ENCODE results near the gene SMARCAD1. TPM values are rescaled to one million over a fixed set of nuclear protein-coding genes. Genes with fewer than 3 reads are reported as not detected.

The SMARCAD1 gene
- total RNA-seq, 2 donors from 2014 or later = 67.1 to 85.5 TPM

GRCh38 chr4:94302191-94302590 is 94.5 kb downstream of the SMARCAD1 start:
- Mint-ChIP-seq H3K27ac (no peak overlapping the region), H3K36me3 (ENCODE audit: low read depth) (peaks cover 3% of the 10 kb centered on the region), H3K9me3 (no peaks in the 10 kb centered on the region), H3K4me3 (no peak overlapping the region), H3K4me1 (peaks cover 42% of the 10 kb centered on the region), H3K27me3 (ENCODE audit: insufficient read depth) (no peaks in the 10 kb centered on the region)
- DNase-seq = no peak
- H3K27ac ChIP-seq (ENCODE audit: low read depth, low read length) = no peak overlapping the region
- 100% methylated on average over 2 of the region's 2 CpGs; no CpG with 5 or more reads in 1 of the 2 experiments for WGBS, 2 experiments (ENCODE audit: insufficient coverage in 1 of 2, insufficient read length in 1 of 2)
- H3K4me3 ChIP-seq (ENCODE audit: low read length) = no peak overlapping the region
- peaks cover 15% of the 10 kb centered on the region for H3K4me1 ChIP-seq (ENCODE audit: control insufficient read depth, insufficient read depth, low read length)
- H3K27me3 ChIP-seq (ENCODE audit: control insufficient read depth, insufficient read depth, low read length, poor library complexity, severe bottlenecking) = no peaks in the 10 kb centered on the region
- no peaks in the 10 kb centered on the region for H3K36me3 ChIP-seq (ENCODE audit: control insufficient read depth, insufficient read depth, low read length)
- H3K9ac ChIP-seq (ENCODE audit: extremely low read depth, low read length, poor library complexity, severe bottlenecking) = no peak overlapping the region
- no peaks in the 10 kb centered on the region for H3K9me3 ChIP-seq (ENCODE audit: control insufficient read depth, low read length)
- TF ChIP-seq, protein P1, sequence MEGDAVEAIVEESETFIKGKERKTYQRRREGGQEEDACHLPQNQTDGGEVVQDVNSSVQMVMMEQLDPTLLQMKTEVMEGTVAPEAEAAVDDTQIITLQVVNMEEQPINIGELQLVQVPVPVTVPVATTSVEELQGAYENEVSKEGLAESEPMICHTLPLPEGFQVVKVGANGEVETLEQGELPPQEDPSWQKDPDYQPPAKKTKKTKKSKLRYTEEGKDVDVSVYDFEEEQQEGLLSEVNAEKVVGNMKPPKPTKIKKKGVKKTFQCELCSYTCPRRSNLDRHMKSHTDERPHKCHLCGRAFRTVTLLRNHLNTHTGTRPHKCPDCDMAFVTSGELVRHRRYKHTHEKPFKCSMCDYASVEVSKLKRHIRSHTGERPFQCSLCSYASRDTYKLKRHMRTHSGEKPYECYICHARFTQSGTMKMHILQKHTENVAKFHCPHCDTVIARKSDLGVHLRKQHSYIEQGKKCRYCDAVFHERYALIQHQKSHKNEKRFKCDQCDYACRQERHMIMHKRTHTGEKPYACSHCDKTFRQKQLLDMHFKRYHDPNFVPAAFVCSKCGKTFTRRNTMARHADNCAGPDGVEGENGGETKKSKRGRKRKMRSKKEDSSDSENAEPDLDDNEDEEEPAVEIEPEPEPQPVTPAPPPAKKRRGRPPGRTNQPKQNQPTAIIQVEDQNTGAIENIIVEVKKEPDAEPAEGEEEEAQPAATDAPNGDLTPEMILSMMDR (conservative IDR thresholded peaks at IDR 0.05) = no peak

DNA sequence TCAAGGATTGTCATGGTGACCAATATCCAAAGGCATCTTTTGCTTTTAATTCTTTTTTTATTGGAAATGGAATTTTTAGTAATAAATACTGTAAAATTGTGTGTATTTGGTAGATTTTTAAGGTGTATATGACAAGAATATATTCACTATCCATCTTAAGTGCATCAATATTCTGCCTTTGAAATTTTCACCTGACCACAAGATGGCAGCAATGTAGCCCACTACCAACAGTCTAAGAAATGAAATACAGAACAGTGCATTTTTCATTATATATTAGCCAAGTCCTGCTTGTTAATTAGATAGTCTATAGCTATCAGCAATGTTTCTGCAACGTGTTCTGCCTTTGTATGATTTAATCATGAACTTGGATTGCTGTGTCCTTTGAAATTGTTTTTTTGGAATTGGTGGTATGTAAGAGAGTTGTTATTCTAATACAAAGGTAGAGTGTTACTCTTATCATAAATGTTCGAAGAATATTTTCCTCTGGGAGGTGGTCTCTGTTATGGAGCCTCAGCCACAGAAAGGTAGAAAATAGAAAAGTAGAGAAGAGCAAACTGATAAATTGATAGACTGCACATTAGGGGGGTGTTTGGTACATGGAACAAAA is 96.8 kb downstream of the SMARCAD1 start:
- Histone ChIP-seq H3K4me1 (ENCODE audit: control insufficient read depth, insufficient read depth, low read length) (peaks cover 13% of the 10 kb centered on the region), H3K27ac (ENCODE audit: low read depth, low read length) (no peak overlapping the region), H3K27me3 (ENCODE audit: control insufficient read depth, insufficient read depth, low read length, poor library complexity, severe bottlenecking) (no peaks in the 10 kb centered on the region), H3K4me3 (ENCODE audit: low read length) (no peak overlapping the region), H3K9ac (ENCODE audit: extremely low read depth, low read length, poor library complexity, severe bottlenecking) (no peak overlapping the region), H3K9me3 (ENCODE audit: control insufficient read depth, low read length) (no peaks in the 10 kb centered on the region), H3K36me3 (ENCODE audit: control insufficient read depth, insufficient read depth, low read length) (no peaks in the 10 kb centered on the region)
- Mint-ChIP-seq H3K4me1 (peaks cover 31% of the 10 kb centered on the region), H3K27ac (no peak overlapping the region), H3K36me3 (ENCODE audit: low read depth) (no peaks in the 10 kb centered on the region), H3K9me3 (no peaks in the 10 kb centered on the region), H3K4me3 (no peak overlapping the region), H3K27me3 (ENCODE audit: insufficient read depth) (no peaks in the 10 kb centered on the region)
- WGBS, 2 experiments (ENCODE audit: insufficient coverage in 1 of 2, insufficient read length in 1 of 2) = 17 to 55% methylated on average over 1 to 2 of the region's 2 CpGs
- TF ChIP-seq, protein P1 (conservative IDR thresholded peaks at IDR 0.05) = peak; percentile 90
- no peak for DNase-seq

GRCh38 chr4:94305466-94306225 is 98.0 kb downstream of the SMARCAD1 start:
- Histone ChIP-seq H3K4me1 (ENCODE audit: control insufficient read depth, insufficient read depth, low read length) (peaks cover 13% of the 10 kb centered on the region), H3K4me3 (ENCODE audit: low read length) (peak overlapping the region; percentile 33), H3K36me3 (ENCODE audit: control insufficient read depth, insufficient read depth, low read length) (no peaks in the 10 kb centered on the region), H3K27ac (ENCODE audit: low read depth, low read length) (no peak overlapping the region), H3K27me3 (ENCODE audit: control insufficient read depth, insufficient read depth, low read length, poor library complexity, severe bottlenecking) (no peaks in the 10 kb centered on the region), H3K9ac (ENCODE audit: extremely low read depth, low read length, poor library complexity, severe bottlenecking) (no peak overlapping the region), H3K9me3 (ENCODE audit: control insufficient read depth, low read length) (no peaks in the 10 kb centered on the region)
- Mint-ChIP-seq H3K27ac (peak overlapping the region; percentile 6), H3K4me1 (peaks cover 27% of the 10 kb centered on the region), H3K36me3 (ENCODE audit: low read depth) (peaks cover 4% of the 10 kb centered on the region), H3K4me3 (no peak overlapping the region), H3K9me3 (peaks cover 4% of the 10 kb centered on the region), H3K27me3 (ENCODE audit: insufficient read depth) (no peaks in the 10 kb centered on the region)
- TF ChIP-seq, protein P1 (conservative IDR thresholded peaks at IDR 0.05) = no peak
- WGBS, 2 experiments (ENCODE audit: insufficient coverage in 1 of 2, insufficient read length in 1 of 2) = 90 to 96% methylated on average over 3 to 5 of the region's 5 CpGs
- no peak for DNase-seq

All from endodermal cell (in vitro differentiated cells).